Measurements from ENCODE around the gene HIPK4.
"Not testable (repeated sequence)": the region's sequence is repeated elsewhere in the genome, so short reads cannot be mapped to it uniquely, and the experiment has no call there.

Gene HIPK4

GRCh38 chr19:40341601-40342482 is 48.1 kb downstream of the HIPK4 start:
- peak; percentile 41 for DNase-seq (ENCODE audit: low spot score)

GRCh38 chr19:40339018-40339728 is 50.8 kb downstream of the HIPK4 start:
- no peak for DNase-seq (ENCODE audit: low spot score)

- no peak for DNase-seq (ENCODE audit: low spot score)
Measured at GRCh38 chr19:40337594-40337993, 52.4 kb downstream of the HIPK4 start.

- DNase-seq (ENCODE audit: low spot score): no peak
Measured at GRCh38 chr19:40337107-40337506, 52.9 kb downstream of the HIPK4 start.

GRCh38 chr19:40336601-40336900 is 53.4 kb downstream of the HIPK4 start:
- DNase-seq (ENCODE audit: low spot score): no peak

GRCh38 chr19:40335855-40336600 is 54.0 kb downstream of the HIPK4 start:
- DNase-seq (ENCODE audit: low spot score): no peak

GRCh38 chr19:40335101-40335500 is 54.9 kb downstream of the HIPK4 start:
- no peak for DNase-seq (ENCODE audit: low spot score)

- DNase-seq (ENCODE audit: low spot score): not testable (repeated sequence)
Measured at GRCh38 chr19:40333083-40333482, 56.9 kb downstream of the HIPK4 start.

- no peak for DNase-seq (ENCODE audit: low spot score)
Measured at GRCh38 chr19:40332669-40333068, 57.3 kb downstream of the HIPK4 start.

- DNase-seq (ENCODE audit: low spot score): no peak
Measured at GRCh38 chr19:40331052-40331451, 58.9 kb downstream of the HIPK4 start.

Measured in AG08396 (cell line).